Limb (tissue), 2 donors: ENCODE data around the gene FATE1.

Source experiments
- DNase-seq, 2 donors: peaks; one replicate each; pipeline ENCODE4 v3.0.0-alpha.2; 2016; ENCODE audit errors: extremely low spot score in 2 of 2

FATE1 gene

DNA sequence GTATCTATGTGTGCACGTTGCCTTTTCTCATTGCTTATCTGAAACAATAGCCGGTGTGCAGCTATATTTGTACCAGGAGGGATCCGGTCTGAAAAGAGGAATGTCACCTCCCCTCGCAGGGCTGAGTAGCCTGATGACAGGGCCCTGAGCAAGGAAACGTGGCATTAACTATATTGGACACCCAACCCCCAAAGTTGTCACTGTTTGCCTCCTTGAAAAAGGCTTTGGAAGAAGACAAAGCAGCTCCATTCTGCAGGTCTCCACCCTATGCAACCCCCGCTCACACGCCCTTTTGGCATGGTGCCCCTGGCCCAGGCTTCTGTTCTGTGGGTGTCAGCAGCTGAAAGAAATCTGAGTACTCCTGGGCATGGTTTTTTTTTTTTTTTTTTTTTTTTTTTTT is 12.3 kb upstream of the FATE1 start:
- DNase-seq: peak in 1 of 2 donors; percentile 66

- DNase-seq: no peak
Observed at GRCh38 chrX:151704041-151704663, 11.7 kb upstream of the FATE1 start.

DNA sequence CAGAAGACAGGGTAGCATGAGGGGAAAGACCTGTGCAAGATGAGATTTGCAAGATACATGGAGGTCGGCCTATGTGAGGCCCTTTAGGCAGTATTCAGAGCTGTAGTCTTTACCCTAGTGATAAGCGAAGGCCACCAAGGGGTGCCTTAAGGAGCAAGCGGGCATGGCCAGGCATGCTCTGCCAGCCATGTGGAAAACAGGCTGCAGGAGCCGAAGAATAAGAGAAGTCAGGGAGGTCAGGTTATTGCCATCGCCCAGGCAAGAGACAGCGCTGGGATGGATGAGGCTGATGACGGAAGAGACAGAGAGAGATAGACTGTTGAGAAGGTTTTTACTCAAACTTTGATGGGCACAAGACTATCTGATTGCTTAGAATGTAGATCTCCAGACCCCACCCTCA is 7.0 kb upstream of the FATE1 start:
- DNase-seq: no peak

DNA sequence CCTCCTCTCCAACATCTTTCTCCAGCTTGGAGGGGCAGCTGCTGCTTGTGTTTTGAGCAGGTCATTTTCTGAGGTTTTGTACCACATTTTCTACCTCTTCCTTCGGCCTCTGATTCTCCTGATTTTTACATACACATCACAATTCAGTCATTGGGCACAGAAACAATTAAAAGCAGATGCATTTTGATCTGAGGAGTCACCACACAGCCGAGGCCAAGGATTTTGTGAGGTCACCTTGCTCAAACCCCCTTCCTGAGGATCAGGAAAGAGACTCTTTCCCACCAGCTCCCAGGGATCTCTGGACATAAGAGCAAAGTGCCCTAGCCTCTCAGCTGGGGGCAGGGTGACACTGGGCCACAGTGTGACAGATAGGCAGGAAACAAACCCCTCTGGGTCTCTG is 5.4 kb upstream of the FATE1 start:
- DNase-seq: no peak

DNA sequence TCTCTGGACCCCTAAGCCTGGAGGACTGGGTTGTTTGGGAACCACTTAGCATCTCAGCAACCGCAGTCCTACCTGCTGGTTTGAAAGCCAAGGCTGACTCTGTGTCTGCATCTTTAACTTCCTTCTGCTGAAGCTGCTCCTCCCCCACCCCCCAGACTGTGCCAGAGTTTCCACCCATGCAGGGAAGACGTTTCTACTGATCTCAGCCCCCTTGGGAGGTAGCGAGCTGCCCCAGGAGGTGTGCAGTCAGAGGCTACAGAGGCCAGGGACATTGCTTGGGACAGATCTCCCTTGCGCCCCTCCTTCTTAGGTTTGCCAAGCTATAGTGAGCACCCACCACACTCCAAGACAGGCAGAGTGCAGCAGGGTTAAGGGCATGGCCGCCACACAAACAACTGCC is 4.7 kb upstream of the FATE1 start:
- no peak for DNase-seq

DNA sequence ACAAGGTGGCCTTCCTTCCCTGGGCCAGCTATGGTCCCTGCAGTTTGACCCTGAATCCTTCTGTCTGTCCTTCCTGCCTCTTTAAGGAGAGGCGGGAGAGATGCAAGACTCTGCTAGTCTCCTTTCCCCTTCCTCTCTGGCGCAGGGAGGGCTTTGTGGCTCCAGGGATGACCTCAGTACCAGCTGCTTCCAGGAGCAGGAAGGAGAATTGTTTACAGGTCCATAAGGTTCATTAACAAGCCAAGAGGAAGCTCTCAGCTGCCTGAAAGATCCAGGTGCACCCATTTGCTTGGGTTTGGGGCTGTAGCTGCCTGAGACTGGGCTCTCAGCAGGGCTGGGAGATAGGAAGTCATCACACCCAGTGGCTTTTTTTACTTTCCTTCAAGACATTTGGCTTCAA is 4.0 kb upstream of the FATE1 start:
- no peak for DNase-seq

GRCh38 chrX:151712253-151712652 is 3.6 kb upstream of the FATE1 start:
- DNase-seq: no peak

DNA sequence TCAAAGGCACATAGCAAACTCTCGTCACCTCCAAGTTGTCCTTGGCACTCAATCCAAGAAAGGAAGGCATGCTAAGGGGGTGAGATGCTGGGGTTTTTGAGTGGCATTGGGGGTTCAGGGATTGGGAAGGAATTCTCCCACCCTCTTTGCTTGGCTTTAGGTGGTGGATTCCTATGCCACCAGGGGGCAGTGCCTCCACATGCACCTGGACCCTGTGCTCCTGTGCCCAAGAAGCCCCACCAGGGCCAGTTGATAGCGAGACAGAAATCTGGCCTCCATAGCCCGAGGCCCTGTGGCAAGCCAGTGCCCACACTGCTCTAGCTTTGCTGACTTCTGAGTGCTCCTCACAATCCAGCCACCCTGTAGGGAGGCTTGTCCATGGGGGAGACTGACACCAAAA is 2.0 kb upstream of the FATE1 start:
- no peak for DNase-seq

GRCh38 chrX:151714362-151714761 is 1.5 kb upstream of the FATE1 start:
- no peak for DNase-seq

DNA sequence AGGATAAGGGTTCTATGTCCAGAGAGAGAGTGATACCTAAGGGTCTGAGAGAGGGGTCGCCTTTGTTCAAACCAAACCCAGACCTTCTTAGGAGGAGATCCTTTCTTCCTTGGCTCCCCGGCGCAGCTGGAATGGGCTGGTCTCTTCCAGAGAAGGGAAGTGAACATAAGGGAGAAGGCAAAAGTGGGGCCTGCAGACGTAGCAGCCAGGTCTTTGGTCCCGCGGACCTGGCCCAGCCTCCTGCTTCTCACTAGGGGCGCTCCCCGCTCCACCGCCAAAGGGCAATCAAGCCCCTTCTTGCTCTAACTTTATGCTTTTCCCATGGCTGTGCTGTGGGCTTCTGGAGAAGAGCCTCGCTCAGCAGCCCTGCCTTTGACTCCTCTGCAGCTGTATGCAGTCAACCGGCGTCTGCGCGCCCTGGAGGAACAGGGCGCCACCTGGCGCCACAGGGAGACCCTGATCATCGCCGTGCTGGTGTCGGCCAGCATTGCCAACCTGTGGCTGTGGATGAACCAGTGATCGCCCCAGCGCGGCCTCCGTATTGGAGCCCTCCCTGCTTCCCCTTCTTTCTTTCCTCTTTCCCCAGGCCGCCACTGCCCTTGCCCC is 6.5 kb downstream of the FATE1 start:
- DNase-seq: peak in 1 of 2 donors; percentile 49

DNA sequence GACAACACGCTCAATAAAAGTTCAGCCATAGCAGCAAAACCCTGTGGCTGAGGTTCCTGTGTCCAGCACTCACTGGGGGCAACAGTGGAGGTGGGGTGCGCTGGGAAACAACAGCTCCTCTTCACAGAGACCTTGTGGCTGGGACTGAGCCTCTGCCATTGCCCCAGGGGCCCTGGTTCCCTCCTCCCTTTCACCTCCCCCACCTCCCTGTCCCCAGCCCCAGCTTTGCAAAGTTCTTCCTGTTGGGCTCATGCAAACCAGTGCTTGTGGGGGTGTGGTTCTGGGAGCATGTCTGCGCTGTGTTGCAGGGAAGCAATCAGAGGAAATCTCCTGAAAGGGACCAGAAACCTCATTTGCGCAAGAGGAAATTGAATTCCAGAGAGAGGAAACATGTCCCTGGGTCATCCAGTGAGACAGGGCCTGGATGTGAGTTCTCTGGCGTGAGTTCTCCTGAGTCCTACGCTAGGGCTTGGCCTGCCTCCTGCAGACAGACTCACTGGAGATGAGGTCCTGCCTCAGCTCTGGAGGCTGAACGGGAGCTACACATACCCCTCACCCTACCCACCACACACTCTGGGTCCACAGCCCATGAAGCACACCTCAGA is 7.4 kb downstream of the FATE1 start:
- no peak for DNase-seq

GRCh38 chrX:151724563-151725337 is 8.9 kb downstream of the FATE1 start:
- no peak for DNase-seq

DNA sequence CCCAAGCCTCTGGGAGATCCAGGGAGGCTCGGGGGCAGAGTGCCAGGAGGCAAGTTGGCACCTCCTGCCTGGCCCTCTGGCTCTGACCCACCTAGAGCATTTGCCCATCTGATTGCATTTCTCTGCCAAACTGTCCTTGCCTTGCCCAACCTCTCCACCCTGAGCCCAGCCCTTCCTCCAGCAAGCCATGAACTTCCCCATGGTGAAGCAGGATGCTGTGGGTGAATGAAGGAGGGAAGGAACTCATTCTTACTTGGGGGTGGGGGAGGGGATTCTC is 9.4 kb downstream of the FATE1 start:
- DNase-seq: no peak

DNA sequence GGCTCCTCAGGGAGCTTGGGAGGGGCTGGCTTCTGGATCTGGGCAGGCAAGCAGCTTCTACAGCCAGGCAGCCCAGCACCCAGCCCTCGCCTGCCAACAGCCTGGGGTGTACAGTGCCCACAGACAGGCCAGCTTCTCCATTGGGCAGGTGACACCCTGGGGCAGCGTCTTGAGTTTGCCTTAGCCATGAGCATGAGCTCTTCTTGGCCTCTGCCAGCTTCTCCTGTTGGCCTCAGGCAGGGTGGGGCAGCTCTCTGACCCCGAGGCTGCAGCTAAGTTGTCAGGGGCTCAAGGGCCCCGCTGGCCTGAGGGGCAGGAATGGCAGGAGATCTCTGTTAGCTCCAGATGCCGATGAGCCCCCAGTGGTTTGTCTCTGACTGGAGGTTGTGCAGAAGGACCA is 10.9 kb downstream of the FATE1 start:
- DNase-seq: no peak

- no peak for DNase-seq
Observed at GRCh38 chrX:151727346-151727745, 11.5 kb downstream of the FATE1 start.

DNA sequence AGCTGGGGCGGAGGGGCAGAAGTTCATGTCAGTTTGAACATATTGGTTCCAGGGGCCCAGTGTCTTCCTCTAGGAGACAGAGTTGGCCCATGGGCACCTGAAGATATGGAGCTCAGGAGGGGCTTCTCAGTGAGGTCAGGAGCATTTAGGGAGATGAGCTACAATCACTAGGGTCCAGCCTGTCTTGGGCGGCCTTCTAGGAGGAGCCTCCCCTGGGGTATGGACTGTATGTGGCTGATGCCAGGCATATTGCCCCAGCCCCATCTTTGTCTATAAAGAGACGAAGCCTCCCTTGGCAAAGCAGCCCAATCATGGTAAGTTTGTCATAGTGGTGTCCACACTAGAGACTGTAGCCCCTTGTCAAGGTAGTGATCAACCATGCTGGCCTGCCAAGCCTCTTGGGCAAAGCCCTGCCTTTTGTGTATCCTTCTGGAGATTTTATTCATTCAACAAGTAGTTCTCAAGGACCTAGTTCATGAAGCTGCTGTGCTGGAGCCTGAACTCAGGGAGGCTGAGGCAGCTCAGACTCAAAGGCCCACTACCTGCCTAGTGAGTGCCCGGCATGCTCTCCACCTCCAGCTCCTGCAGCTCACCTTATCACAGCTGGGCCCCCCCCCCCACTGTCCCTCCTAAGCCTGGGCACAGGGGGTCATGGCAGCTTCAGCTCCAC is 13.4 kb downstream of the FATE1 start:
- no peak for DNase-seq

DNA sequence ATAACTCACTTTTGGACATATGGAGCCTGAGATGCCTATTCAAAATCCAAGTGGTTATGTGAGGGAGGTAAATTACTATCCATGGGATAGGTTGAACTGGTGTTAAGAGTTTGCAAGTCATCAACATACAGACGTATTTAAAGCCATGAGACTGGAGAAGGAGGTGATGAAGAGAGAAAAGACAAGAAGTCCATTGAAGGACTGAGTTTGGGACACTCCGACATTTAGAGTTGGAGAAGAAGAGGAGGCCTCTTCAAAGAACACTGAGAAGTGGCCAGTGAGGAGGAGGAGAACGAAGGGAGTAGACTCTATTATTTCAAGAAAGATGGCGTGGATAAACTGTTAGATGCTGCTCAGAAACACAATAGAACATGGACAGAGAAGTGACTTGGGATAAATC is 18.6 kb downstream of the FATE1 start, which contains the start of gene CNGA2:
CNGA2 (plus strand) TSS at position 301 of the 400 bp plus-strand sequence. CDS start 3,738 bp downstream, outside the sequence.
- no peak for DNase-seq

GRCh38 chrX:151735219-151735618 is 19.4 kb downstream of the FATE1 start:
- no peak for DNase-seq

- no peak for DNase-seq
Observed at GRCh38 chrX:151736685-151737084, 20.9 kb downstream of the FATE1 start.

- DNase-seq: no peak
Observed at GRCh38 chrX:151737494-151737893, 21.7 kb downstream of the FATE1 start.

DNA sequence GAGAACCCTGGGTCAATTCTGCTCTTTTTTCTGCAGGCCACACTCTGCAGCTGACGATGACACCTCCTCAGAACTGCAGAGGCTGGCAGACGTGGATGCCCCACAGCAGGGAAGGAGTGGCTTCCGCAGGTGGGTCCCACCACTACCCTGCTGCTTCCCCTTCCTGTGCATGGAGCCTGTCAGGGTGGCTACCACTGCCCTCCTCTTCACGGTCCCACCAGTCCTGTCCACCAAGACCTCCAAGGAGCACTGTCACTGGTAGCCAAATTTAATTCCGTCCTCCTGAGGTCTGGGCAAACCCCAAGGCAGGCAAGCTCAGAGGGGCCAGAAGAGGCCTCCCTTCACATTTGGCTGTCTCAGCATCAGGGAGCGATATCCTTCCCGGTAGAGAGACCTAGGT is 22.9 kb downstream of the FATE1 start:
- DNase-seq: no peak

GRCh38 chrX:151741606-151742005 is 25.8 kb downstream of the FATE1 start:
- DNase-seq: no peak
